K562 (cell line): ENCODE results near the gene RPL22L1. TPM values are rescaled to one million over a fixed set of nuclear protein-coding genes. Genes with fewer than 3 reads are reported as not detected.

Experiments
- ATF7 ChIP-seq: fragments of 450-650 bp; IDR thresholded peaks from 2 replicates; pipeline ENCODE4 v1.7.1; 2014; ENCODE audit warnings: mild to moderate bottlenecking, moderate library complexity
- CEBPG ChIP-seq, 3 experiments: fragments of 200-800 bp in 1 of 3; sonication (Bioruptor generic) in 1 of 3; sonication (generic) in 1 of 3; formaldehyde crosslinking in 1 of 3; IDR thresholded peaks in 2 of 3; conservative IDR thresholded peaks in 1 of 3; 2 replicates each; pipeline versions ENCODE4 v1.6.1 to v1.8.0; 2016 to 2022; ENCODE audit warnings: missing compliant biosample characterization in 2 of 3, missing genetic modification characterization in 2 of 3, mild to moderate bottlenecking in 1 of 3, missing genetic modification reagents in 1 of 3
- GTF2A2 ChIP-seq: IDR thresholded peaks from 2 replicates; pipeline ENCODE4 v1.6.1; 2016; ENCODE audit warnings: mild to moderate bottlenecking, missing genetic modification characterization, missing compliant biosample characterization
- HDAC3 ChIP-seq: fragments of 450-650 bp; IDR thresholded peaks from 2 replicates; pipeline ENCODE4 v1.6.1; 2018; ENCODE audit warnings: borderline replicate concordance, mild to moderate bottlenecking, moderate library complexity; ENCODE audit not compliant: partially characterized antibody
- HOMEZ ChIP-seq: fragments of 250-450 bp; sonication (Bioruptor Pico); IDR thresholded peaks from 2 replicates; pipeline ENCODE4 v1.4.0; 2020; ENCODE audit warnings: mild to moderate bottlenecking, moderate library complexity
- IRF9 ChIP-seq: fragments of 450-650 bp; IDR thresholded peaks from 2 replicates; pipeline ENCODE4 v1.6.1; 2016; ENCODE audit warnings: missing biosample characterization, missing genetic modification characterization
- KLF16 ChIP-seq: IDR thresholded peaks from 2 replicates; pipeline ENCODE4 v1.6.1; 2016; ENCODE audit warnings: antibody characterized with exemption
- NFIC ChIP-seq: fragments of 450-650 bp; IDR thresholded peaks from 2 replicates; pipeline ENCODE4 v1.6.1; 2017; ENCODE audit warnings: mild to moderate bottlenecking, inconsistent platforms
- RBM34 ChIP-seq: fragments of 200-400 bp; formaldehyde crosslinking; IDR thresholded peaks from 2 replicates; pipeline ENCODE4 v1.6.1; 2018; ENCODE audit warnings: low read length, borderline replicate concordance; ENCODE audit not compliant: insufficient read depth
- SMARCA4 ChIP-seq: fragments of 450-650 bp; IDR thresholded peaks from 2 replicates; pipeline ENCODE4 v1.6.1; 2016
- TFE3 ChIP-seq: fragments of 450-650 bp; formaldehyde crosslinking; IDR thresholded peaks from 2 replicates; pipeline ENCODE4 v1.4.0; 2020; ENCODE audit warnings: mild to moderate bottlenecking, mixed read lengths
- THAP7 ChIP-seq: fragments of 250-450 bp; sonication (Bioruptor Pico); IDR thresholded peaks from 2 replicates; pipeline ENCODE4 v1.5.0; 2021
- polyA plus RNA-seq, 8 experiments: library from polyadenylated mRNA; depleted of rRNA in 4 of 8; stranded (reverse) in 5 of 8; unstranded in 3 of 8; fragments of >200 nt; fragmentation: Nextera tagmentation in 2 of 8; fragmentation: Illumina TruSeq in 1 of 8; extraction: Ambion mirVana in 2 of 8; extraction: Trizol in 1 of 8; gene quantifications; 2 replicates each; pipeline versions ENCODE4 v1.2.1 to v1.2.3, GENCODE V29; 2011 to 2014; ENCODE audit warnings: inconsistent platforms in 1 of 8, missing spikeins in 1 of 8
- total RNA-seq, 7 experiments: library from RNA; depleted of rRNA in 6 of 7; stranded (reverse); fragments of >200 nt in 6 of 7; fragmentation: Illumina TruSeq in 2 of 7; extraction: Trizol in 2 of 7; gene quantifications; 2 replicates each; pipeline versions ENCODE4 v1.2.1 to v1.2.3, GENCODE V29; 2011 to 2021; ENCODE audit warnings: low replicate concordance in 1 of 7
- TF ChIP-seq, protein P1 (sequence below): fragments of 250-450 bp; sonication (Bioruptor Pico); IDR thresholded peaks from 2 replicates; pipeline ENCODE4 v1.9.0; 2021; ENCODE audit warnings: mild to moderate bottlenecking, inconsistent platforms
- TF ChIP-seq, protein P2 (sequence below): fragments of 450-650 bp; formaldehyde crosslinking; IDR thresholded peaks from 2 replicates; pipeline ENCODE4 v1.4.0; 2020; ENCODE audit warnings: mild to moderate bottlenecking, moderate library complexity
- TF ChIP-seq, protein P3 (sequence below): fragments of 250-450 bp; sonication (Bioruptor Pico); IDR thresholded peaks from 2 replicates; pipeline ENCODE4 v1.4.0; 2020

Gene RPL22L1
- total and polyA plus RNA-seq, 9 of the 15 experiments (the other 6 are each of a cell fraction or from before 2014, with no cell fraction given), result 53.9 to 198 (median 108) TPM

DNA sequence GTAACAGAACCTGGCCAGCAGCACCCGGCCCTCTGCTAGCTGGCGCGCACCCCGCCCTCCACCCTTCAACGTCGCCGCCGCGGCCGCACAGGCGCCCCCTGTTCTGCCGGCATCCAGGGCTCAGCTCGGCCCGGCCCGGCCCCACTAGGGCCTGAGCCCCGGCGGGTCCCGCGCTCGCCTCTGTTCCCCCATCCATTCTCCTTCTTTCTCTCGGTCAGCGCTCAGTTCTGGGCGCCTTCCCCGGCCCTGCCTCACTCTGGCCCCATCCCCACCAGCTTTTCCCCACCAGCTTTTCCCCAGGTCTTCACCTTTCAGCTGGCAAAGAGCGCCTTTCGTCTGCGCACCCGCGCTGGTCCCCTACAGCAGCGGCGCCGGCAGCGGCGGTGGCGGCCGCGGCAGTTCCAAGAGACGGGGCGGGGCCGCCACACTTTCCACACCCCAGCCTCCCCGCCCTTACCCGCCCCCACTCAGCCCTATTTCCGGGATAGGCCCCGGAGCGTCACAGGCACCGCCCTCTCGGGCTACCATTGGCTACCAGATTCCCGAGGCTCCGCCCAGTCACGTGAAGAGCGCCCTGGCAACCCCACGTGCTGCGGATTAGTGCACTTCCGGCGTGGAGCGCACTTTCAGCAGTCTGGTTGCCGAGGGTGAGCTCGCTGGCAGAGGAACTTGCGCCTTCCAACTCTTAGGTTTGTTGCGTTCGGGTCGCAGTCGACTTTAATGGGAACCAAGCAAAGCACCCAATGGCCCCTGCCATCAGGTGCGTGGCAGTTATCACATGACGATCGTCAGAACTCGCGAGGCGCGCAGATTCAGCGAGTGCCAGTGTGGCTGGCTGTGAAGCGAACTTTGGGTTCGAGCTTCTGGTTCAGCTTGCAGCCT lies 38.5 kb upstream of the RPL22L1 start, which contains the start of gene EIF5A2 (continued):
- TF ChIP-seq, protein P1, sequence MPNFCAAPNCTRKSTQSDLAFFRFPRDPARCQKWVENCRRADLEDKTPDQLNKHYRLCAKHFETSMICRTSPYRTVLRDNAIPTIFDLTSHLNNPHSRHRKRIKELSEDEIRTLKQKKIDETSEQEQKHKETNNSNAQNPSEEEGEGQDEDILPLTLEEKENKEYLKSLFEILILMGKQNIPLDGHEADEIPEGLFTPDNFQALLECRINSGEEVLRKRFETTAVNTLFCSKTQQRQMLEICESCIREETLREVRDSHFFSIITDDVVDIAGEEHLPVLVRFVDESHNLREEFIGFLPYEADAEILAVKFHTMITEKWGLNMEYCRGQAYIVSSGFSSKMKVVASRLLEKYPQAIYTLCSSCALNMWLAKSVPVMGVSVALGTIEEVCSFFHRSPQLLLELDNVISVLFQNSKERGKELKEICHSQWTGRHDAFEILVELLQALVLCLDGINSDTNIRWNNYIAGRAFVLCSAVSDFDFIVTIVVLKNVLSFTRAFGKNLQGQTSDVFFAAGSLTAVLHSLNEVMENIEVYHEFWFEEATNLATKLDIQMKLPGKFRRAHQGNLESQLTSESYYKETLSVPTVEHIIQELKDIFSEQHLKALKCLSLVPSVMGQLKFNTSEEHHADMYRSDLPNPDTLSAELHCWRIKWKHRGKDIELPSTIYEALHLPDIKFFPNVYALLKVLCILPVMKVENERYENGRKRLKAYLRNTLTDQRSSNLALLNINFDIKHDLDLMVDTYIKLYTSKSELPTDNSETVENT (CRISPR knock-in tag), result peak; percentile 52; the same call in 1 of the 2 replicates
- TF ChIP-seq HOMEZ (CRISPR knock-in tag), result no peak
- TF ChIP-seq IRF9, result no peak
- no peak; the same call in 1 of the 2 replicates for TF ChIP-seq CEBPG (CRISPR knock-in tag; IDR thresholded peaks at IDR 0.05)
- TF ChIP-seq CEBPG (tag; conservative IDR thresholded peaks at IDR 0.05 in 1 of 2, IDR thresholded peaks at IDR 0.05 in 1 of 2), result no peak
- no peak for TF ChIP-seq HDAC3
- TF ChIP-seq SMARCA4, result no peak
- no peak; the same call in 1 of the 2 replicates for TF ChIP-seq NFIC
- TF ChIP-seq TFE3, result peak; percentile 73
- TF ChIP-seq, protein P2, sequence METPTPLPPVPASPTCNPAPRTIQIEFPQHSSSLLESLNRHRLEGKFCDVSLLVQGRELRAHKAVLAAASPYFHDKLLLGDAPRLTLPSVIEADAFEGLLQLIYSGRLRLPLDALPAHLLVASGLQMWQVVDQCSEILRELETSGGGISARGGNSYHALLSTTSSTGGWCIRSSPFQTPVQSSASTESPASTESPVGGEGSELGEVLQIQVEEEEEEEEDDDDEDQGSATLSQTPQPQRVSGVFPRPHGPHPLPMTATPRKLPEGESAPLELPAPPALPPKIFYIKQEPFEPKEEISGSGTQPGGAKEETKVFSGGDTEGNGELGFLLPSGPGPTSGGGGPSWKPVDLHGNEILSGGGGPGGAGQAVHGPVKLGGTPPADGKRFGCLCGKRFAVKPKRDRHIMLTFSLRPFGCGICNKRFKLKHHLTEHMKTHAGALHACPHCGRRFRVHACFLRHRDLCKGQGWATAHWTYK (CRISPR knock-in tag), result no peak
- TF ChIP-seq, protein P3, sequence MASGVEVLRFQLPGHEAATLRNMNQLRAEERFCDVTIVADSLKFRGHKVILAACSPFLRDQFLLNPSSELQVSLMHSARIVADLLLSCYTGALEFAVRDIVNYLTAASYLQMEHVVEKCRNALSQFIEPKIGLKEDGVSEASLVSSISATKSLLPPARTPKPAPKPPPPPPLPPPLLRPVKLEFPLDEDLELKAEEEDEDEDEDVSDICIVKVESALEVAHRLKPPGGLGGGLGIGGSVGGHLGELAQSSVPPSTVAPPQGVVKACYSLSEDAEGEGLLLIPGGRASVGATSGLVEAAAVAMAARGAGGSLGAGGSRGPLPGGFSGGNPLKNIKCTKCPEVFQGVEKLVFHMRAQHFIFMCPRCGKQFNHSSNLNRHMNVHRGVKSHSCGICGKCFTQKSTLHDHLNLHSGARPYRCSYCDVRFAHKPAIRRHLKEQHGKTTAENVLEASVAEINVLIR (CRISPR knock-in tag), result no peak
- no peak for TF ChIP-seq GTF2A2 (tag)
- no peak for TF ChIP-seq KLF16
- peak; percentile 68 for TF ChIP-seq ATF7
- TF ChIP-seq RBM34, result no peak
- TF ChIP-seq THAP7, result no peak
